Stimulated activated CD8-positive, alpha-beta memory T cell treated with anti-CD3 and anti-CD28 coated beads, Interleukin-2, amount 100 ng/mL, for 1 hour (primary cell): ENCODE data around the gene CFAP119.

ENCODE experiments used
- DNase-seq, 2 donors: peaks; one replicate each; pipeline ENCODE4 v3.0.0-alpha.2; 2020; ENCODE audit warnings: low read depth in 2 of 2

The CFAP119 gene

DNA sequence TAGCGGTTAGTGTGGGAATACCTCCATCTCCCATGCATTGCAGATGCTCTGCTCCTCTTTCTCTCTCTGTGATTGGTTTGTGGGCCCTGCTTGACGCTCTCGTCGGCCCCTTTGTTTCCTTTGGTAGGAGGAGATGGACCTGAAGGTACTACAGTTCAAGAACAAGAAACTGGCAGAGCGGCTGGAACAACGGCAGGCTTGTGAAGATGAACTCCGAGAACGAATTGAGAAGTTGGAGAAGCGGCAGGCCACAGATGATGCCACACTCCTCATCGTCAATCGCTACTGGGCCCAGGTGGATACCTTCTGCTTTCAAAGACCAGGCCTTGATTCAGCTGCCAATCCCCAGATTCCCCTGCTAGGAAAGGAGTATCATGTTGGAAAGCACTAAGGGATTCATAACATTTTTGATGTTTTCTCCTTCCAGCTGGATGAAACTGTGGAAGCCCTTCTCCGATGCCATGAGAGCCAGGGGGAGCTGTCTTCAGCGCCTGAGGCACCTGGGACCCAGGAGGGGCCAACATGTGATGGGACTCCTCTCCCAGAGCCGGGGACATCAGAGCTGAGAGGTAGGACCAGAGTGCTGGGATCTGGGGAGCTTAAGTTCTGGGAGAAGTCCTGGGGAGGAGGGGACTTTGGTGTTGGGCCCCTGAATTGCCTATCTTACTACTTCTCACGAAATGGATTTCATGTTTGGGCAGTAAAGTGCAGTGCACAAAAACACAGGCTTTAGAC, 1.3 kb upstream of the CFAP119 start:
- no peak for DNase-seq

DNA sequence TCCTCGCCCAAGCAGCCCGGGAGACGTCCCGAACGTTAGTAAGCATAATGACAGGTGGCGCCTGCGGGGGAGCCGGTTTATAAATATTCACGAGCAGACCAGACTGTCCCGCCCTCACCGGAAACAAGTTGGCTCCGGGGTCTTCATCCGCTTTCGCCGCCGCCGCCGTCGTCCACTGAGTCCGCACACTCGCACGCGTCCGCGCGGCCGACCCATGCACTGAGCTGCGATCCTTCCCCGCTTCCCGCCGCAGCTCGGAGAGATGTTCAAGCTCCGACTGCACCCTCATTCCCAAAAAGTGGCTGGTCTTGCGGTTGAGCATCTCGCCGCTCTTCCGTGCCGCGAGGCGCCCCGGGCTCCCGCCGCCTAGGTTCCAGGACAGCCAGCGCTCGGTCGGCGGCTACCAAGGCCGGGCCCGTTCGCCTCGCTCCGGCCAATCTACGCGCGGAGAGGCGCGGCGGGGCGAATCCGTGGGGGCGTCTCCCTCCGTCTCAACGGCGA, 385 bp downstream of the CFAP119 start:
- peak in 1 of 2 donors; percentile 17 for DNase-seq

DNA sequence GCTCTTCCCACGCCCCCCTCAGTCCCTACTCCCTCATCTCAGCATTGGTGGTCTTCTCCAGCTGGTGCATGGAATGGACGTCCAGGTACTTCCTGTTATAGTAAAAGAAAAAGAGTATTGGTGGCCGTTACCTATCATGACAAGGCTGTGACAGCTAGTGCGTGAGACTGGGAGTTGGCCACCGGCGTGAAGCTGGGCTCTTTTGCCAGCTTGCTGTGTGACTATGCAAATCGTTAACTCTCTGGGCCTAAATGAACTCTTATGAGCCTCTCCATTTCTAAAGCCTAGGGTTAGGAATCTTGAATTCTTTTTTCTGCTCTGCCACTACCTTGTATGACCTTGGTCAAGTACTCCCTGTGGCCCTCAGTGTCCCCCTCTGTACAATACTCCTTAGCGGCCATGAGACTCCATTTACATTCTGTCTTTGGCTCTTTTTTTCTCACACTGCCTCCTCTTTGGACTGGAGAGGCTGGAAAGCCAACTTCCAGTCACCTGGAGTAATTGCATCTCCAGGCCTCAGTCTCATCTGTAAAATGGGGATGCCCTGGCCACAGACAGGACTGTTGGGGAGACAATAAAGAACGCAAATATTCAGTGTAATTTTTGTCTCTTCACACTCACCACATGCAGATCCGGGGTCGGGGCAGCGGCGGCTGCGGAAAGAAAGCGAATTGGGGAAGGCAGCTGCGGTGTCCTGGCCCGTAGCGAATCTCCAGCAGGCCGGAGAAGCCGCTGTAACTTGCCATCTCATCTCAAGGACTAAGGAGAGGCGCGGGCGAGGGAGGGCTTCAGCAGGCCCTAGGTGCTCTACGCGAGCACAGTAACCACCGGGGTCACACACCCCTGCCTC, 1.1 kb downstream of the CFAP119 start:
- no peak for DNase-seq

DNA sequence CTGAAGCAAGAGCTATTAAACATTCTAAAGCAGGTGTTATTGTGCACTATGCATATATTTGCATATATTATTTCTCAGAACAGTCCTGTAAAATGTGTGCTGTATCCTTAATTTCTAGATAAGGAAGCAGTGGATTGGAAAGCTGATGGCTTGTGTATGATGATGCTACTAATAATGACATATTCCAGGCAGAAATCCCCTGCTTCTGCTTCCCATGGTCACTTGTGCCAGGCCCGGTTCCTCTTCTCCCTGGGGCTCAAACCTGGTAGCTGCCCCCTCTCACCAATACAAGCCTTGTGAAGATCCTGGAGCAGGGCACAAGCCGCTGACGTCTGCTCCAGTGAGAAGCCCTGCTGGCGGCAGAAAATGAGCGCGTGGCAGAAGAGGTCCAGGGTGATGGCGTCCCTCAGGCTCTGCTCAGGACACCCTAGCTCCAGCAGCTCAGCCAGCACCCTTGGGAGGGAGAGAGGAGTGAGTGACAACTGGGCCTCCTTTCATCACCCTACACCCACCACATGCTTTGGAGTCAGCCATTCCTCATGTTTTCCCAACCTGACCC, 1.8 kb downstream of the CFAP119 start:
- DNase-seq = no peak

DNA sequence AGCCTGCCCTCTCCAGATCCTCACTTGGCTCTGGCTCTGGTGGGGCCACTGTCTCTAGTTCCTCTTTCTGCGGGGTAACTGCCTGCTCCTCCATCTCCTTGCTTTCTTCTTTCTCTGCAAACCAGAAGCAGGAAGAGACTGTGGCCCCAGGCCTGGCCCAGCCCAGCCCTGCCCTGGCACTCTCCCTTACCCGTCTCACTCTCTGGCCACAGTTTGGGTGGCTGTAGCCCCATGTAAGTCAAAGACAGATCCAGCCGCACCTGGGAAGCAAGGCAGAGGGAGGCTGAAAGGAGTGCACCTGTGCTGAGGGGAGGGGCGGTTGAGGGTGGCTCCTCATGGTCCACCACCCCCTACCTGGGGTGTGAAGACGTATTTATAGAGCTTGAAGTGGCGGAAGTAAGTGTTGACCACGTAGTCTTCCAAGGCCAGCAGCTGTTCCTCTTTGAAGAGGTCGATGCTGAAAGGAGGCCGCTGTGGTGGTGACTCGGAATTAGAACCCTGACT, 2.8 kb downstream of the CFAP119 start:
- DNase-seq = no peak

DNA sequence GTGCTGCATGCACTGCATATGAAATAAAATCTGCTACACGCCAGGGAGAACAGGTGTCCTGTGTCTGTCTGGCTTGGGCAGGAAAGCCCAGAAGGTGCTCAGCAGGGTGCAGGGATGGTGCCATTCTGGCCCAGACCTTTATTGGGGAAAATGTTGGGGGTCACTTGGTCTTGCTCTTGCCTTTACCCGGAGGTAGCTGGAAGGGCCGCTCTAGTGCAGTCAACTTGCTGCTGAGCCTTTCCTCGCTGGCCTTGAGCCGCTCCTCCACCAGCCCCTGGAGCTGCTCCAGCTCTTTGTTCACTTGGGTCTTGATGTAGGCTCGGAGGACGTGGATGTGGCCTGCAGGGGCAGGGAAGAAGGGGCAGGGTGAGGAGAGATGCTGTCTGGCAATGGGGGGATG, 4.5 kb downstream of the CFAP119 start:
- DNase-seq = no peak

DNA sequence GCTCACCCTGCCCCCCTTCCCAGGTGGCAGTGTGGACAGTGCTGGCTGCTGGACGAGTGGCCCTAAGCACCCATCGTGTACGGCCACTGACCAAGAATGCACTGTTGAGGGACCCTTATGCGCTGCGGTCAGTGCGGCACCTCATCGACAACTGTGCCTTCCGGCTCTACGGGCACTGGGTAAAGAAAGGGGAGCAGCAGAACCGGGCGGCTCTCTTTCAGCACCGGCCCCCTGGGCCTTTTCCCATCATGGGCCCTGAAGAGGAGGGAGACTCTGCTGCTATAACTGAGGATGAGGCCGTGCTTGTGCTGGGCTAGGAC, 5.1 kb downstream of the CFAP119 start:
- DNase-seq = no peak

DNA sequence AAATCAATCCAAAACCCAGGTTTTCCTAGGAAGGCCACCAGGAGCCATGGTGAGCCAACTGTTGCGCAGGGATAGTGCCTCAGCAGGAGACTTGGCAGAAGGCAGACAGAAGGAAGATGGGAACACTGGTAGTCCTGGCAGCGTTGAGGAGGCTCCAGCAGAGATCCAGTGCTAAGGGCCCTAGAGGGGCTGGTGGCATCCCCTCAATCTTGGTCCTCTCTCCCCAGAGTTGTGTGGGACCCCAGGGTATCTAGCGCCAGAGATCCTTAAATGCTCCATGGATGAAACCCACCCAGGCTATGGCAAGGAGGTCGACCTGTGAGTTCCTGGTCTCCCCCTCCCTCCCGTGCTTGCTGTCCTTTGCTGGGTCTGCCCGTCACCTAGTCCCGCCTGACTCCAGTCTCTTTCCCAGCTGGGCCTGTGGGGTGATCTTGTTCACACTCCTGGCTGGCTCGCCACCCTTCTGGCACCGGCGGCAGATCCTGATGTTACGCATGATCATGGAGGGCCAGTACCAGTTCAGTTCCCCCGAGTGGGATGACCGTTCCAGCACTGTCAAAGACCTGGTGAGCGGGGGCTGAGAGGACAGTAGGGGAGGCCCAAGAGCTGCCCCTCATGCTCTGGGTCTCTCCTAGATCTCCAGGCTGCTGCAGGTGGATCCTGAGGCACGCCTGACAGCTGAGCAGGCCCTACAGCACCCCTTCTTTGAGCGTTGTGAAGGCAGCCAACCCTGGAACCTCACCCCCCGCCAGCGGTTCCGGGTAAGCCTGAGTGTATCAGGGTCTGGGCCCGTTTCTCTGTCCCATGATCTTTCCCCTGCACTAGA, 5.7 kb downstream of the CFAP119 start:
- no peak for DNase-seq

DNA sequence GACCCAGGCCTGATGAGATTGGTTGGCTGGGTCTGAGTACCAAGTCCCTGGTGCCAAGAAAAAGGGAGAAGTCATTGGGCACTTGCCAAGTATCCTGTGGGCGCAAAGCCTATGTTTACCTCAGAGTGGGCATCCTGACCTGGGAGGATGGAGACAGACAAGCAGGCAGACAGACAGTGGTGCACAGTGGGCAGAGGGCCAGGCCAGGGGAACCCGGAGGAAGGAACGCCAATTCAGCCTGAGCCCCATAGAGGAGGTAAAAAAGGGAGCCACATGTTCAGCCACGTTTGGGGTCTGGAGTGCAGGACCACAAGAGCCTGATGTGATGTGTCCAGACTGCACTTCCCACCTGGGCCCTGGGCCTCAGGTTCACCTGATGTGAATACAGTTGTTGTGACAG, 8.3 kb downstream of the CFAP119 start:
- DNase-seq = no peak

DNA sequence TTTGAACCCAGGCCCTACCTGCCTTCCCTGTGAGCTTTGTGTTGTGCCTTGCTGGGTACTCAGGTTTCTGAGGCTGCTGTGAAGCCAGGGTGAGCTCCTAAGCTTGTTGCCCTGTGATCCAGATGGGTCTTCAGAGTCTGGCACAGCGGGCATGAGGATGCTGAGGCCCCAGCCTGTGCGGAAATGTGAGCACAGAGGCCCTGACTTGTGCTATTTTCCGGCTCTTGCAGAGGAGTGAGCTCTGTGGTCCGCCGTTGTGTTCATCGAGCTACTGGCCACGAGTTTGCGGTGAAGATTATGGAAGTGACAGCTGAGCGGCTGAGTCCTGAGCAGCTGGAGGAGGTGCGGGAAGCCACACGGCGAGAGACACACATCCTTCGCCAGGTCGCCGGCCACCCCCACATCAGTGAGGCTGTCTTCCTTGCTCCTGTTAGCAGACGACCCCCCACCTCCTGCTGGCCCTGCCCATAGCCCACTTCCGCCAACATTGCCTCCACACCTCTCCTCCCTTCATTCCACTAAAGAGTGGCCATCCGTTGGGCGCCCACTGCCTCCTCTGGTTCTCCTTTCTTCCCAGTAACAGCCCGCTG, 10.9 kb downstream of the CFAP119 start:
- no peak for DNase-seq

DNA sequence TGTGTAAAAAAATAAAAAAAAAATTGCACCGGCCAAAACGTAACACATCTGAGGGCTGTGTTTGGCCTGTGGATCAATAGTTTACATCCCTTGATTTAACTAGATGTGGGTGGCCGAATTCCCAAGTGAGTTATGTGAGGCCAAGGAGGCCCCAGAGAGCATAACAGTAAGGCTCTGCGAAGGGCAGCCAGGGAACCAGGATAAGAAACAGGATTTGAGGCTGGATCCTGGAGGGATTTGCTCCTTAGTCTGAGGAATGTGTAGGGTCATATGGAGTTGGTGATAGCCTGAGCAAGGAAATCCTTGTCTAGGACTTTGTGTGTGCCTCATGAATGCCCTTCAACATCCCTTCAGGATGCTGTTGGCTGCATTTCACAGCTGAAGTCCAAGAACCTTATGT, 11.7 kb downstream of the CFAP119 start:
- no peak for DNase-seq

DNA sequence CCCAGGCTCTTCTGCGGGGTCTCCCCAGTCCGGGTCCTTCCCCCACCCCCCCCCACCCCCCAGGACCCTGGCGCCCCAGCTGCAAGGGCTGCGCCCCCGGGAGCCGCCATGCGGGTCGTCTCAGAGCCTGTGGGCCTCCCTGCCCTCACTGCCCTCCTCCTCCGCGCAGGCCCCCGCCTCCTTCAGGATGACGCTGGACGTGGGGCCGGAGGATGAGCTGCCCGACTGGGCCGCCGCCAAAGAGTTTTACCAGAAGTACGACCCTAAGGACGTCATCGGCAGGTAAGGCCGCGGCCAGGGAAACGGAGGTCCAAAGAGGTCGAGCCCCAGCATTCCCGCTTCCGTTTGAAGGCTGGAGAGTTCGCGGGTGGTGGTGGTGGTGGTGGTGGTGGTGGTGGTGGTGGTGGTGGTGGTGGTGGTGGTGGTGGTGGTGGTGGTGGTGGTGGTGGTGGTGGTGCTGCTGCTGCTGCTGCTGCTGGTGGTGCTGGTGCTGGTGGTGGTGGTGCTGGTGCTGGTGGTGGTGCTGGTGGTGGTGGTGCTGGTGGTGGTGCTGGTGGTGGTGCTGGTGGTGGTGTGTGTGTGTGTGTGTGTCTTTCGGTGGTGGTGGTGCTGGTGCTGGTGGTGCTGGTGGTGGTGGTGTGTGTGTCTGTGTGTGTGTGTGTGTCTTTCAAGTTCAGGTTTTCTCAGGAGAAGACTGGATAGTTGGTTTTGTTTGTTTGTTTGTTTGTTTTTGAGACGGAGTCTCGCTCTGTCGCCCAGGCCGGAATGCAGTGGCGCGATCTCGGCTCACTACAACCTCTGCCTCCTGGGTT, 13.0 kb downstream of the CFAP119 start:
- DNase-seq = no peak

DNA sequence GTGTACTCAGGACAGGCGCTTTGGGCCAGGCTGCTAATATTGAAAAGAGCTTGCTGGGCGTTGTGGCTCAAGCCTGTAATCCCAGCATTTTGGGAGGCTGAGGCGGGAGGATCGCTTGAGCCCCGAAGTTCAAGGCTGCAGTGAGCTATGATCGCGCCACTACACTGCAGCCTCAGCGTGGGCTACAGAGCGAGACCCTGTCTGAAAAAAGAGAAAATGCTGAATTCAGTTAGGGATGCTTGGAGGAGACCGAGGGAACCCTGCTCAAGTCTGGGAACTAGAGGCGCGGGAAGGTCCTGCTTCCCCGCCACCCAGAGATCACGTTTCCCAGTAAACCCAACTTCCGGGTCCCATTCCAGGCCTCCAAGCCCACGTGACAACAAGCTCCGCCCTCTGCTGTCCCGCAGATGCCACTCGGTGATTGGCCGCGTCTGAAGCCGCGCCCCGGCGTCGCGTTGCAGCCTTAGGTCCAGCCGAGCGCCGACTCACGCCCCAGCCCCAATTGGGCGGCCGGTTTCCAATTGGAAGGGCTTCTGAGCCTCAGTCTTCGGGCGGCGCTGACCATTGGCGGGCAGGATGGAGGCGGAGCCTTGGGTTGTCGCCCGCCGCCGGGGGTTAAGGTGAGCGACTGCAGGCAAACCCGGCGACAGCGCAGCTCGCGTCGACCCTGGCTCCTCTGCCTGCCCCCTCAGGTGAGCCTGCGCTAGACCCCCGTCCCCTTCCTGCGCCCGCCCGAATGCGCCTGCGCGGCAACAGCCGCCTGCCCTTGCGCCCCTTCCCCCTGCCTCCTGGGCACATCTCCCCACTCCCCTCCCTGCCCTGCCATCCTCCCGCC, 13.8 kb downstream of the CFAP119 start, which contains the start of gene PHKG2:
PHKG2 (plus strand) TSS at position 627 of the 835 bp plus-strand sequence. CDS start 396 bp downstream, outside the sequence.
- peak; percentile 88 to 89 for DNase-seq

DNA sequence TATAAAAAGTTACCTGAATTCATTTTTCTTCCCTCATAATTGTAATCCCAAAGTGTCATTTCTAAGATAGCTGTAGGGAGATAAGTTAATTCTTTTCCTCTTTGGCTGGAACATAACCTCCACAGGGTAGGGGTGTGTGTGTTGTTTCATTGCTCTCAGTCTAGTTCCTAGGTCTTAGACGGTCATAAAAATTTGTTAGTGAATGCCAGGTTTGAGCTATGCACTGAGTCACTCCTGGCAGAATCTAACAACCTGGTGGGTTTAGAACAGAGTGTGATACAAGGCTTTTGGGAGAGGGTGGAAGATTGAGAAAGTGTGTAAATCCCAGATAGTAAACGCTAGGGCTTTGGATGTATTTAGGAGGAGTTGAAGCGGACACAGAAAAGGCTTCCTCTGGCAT, 14.5 kb downstream of the CFAP119 start:
- no peak for DNase-seq

DNA sequence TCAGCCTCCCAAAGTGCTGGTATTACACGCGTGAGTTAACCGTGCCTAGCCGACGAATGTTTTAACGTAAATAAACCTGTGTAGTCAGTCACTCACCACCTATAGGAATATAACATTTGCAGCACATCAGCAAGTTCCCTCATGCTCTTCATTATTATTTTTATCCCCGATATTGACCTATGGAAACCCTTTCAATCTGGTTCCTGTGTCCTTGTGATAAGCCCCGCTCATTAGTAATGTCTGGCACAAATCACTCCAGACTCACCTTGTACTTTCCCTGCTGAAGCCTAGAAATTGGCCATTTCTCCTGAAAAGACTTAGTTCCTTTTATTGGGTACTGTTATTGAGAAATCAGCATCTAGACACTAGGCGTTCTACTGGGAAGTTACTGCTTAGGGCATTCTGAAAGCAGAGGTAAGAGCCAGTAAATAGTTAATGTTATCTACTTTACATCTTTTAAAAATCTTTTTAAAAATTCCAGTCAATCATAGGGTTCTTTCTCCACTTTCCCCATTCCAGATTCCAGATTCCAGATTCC, 15.2 kb downstream of the CFAP119 start:
- DNase-seq = no peak

DNA sequence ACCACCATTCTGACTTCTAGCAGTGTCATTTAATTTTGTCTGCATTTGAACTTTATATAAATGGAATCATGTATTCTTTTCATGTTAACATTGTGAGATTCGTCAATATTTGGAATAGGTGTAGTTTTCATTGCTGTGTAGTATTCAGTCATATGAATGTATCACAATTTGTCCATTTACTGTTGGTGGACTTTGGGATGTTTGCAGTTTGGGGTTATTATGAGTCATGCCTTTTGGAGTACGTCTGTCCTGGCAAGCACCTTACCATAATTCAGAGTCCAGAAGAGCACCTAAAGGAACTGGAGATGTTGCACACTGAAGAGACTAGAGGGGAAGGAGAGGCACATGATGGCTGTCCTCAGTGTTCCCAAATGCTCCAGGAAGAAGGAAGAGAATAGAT, 16.8 kb downstream of the CFAP119 start:
- no peak for DNase-seq

DNA sequence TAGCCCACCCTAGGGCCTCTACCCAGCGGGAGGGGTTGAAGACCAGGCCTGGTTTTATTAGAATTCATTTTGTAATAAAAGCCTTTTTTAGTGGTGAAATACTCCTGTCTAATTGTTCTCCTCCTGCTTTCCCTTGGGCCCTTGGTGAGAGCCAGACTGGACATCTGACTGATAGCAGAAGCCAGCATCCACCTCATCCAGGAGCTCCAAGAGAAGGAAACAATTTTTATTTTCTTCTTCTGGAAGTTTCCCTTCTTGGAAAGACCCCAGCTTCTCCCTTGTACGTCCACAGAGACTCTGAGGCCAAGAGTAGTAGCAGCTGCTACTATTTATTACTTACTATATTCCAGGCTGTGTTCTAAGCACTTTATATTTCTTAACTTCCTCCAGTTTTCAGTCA, 17.7 kb downstream of the CFAP119 start:
- no peak for DNase-seq

DNA sequence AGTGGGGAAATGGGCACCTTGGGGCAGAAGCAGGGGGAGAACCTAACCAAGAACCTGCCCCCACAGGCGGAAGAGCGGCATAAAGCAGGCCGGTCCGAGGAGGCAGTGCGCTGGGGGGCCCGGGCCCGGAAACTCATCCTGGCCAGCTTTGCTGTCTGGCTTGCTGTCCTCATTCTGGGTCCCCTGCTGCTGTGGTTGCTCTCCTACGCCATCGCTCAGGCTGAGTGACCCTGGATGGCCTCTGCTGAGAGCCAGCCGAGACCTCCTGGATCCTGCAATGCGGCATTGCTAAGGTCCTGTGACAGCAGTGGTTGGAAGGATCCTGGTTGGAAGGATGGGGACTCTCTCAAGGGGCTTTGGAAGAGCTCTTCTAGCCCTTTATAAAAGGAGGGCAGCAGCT, 18.1 kb downstream of the CFAP119 start:
- DNase-seq = no peak

DNA sequence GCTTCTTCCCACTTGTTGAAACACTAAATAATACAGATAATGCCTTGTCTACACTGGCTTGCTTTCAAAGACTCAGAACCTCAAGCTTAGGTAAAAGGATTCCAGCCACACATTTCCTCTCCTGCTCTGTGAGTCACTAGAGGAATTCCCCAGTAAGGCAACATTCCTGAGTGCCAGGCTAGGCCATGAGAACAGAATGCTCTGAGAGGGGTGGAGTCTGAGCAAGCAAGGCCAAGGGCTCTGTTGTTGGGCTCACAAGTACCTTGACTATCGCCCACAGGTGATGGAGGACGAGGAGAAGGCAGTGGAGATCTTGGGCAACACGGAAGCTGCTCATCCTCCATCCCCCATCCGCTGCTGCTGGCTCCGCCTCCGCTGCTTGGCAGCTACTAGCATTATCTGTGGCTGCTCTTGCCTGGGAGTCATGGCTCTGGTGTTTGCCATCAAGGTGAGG, 20.4 kb downstream of the CFAP119 start:
- DNase-seq = no peak
